Mucosa of rectum (tissue), 2 donors: ENCODE results near the gene SGCA.

Source experiments
- H3K27ac ChIP-seq, 2 donors: one replicate each; pipeline ENCODE4 v1.7.0; 2013; ENCODE audit warnings: inconsistent platforms in 2 of 2, low read depth in 2 of 2, low read length in 2 of 2
- H3K27me3 ChIP-seq, 2 donors: one replicate each; pipeline ENCODE4 v1.7.0; 2013; ENCODE audit warnings: low read length in 2 of 2; ENCODE audit not compliant: control insufficient read depth in 2 of 2, insufficient read depth in 2 of 2
- H3K36me3 ChIP-seq, 2 donors: one replicate each; pipeline ENCODE4 v1.7.0; 2013; ENCODE audit warnings: low read length in 2 of 2; ENCODE audit not compliant: control insufficient read depth in 2 of 2, insufficient read depth in 2 of 2
- H3K4me1 ChIP-seq, 2 donors: one replicate each; pipeline ENCODE4 v1.7.0; 2013; ENCODE audit warnings: low read length in 2 of 2, mild to moderate bottlenecking in 1 of 2; ENCODE audit not compliant: control insufficient read depth in 2 of 2, insufficient read depth in 2 of 2
- H3K4me3 ChIP-seq, 2 donors: one replicate each; pipeline ENCODE4 v1.7.0; 2013; ENCODE audit warnings: low read length in 2 of 2
- H3K9ac ChIP-seq, 2 donors: one replicate each; pipeline ENCODE4 v1.7.0; 2013; ENCODE audit warnings: low read length in 2 of 2, low read depth in 1 of 2, mild to moderate bottlenecking in 1 of 2
- H3K9me3 ChIP-seq, 2 donors: one replicate each; pipeline ENCODE4 v1.7.0; 2013; ENCODE audit warnings: low read length in 2 of 2; ENCODE audit not compliant: control insufficient read depth in 2 of 2
- donor health status: healthy.
- donor health status: Normal muscosa, but diverticular disease.

Gene SGCA

GRCh38 chr17:50194934-50195865 is 29.4 kb downstream of the SGCA start:
- no peak overlapping the region for H3K9ac ChIP-seq
- H3K27me3 ChIP-seq = no peaks in the 10 kb centered on the region
- peaks cover 12 to 31% of the 10 kb centered on the region in 2 donors for H3K36me3 ChIP-seq
- H3K9me3 ChIP-seq = no peaks in the 10 kb centered on the region
- no peak overlapping the region for H3K27ac ChIP-seq
- peaks cover 3 to 10% of the 10 kb centered on the region in 2 donors for H3K4me1 ChIP-seq
- no peak overlapping the region for H3K4me3 ChIP-seq

- Histone ChIP-seq H3K4me3 (no peak overlapping the region), H3K4me1 (peaks cover 11 to 13% of the 10 kb centered on the region in 2 donors), H3K27me3 (peaks cover under 1 to 2% of the 10 kb centered on the region in 2 donors), H3K36me3 (peaks cover 12 to 29% of the 10 kb centered on the region in 2 donors), H3K27ac (no peak overlapping the region), H3K9me3 (no peaks in the 10 kb centered on the region), H3K9ac (no peak overlapping the region)
These were observed 30.2 kb downstream of the SGCA start for GRCh38 chr17:50196036-50196435.

- no peak overlapping the region for H3K27ac ChIP-seq
- H3K9ac ChIP-seq = no peak overlapping the region
- no peaks in the 10 kb centered on the region for H3K9me3 ChIP-seq
- no peak overlapping the region for H3K4me3 ChIP-seq
- H3K4me1 ChIP-seq = peaks cover 11 to 13% of the 10 kb centered on the region in 2 donors
- H3K27me3 ChIP-seq = peaks cover 8% of the 10 kb centered on the region in 2 donors
- peaks cover 12 to 23% of the 10 kb centered on the region in 2 donors for H3K36me3 ChIP-seq
These were observed 31.0 kb downstream of the SGCA start for GRCh38 chr17:50196826-50197225.

- peaks cover 11 to 13% of the 10 kb centered on the region in 2 donors for H3K4me1 ChIP-seq
- no peak overlapping the region for H3K9ac ChIP-seq
- no peak overlapping the region for H3K27ac ChIP-seq
- H3K9me3 ChIP-seq = no peaks in the 10 kb centered on the region
- H3K27me3 ChIP-seq = peaks cover 8 to 19% of the 10 kb centered on the region in 2 donors
- H3K36me3 ChIP-seq = peaks cover 12 to 23% of the 10 kb centered on the region in 2 donors
- H3K4me3 ChIP-seq = no peak overlapping the region
These were observed 32.3 kb downstream of the SGCA start for GRCh38 chr17:50198026-50198669.

GRCh38 chr17:50199211-50199802 is 33.5 kb downstream of the SGCA start:
- H3K4me1 ChIP-seq = peaks cover 11 to 13% of the 10 kb centered on the region in 2 donors
- peak overlapping the region; percentile 68 to 90 for H3K27ac ChIP-seq
- peak overlapping the region in 1 of 2 donors; percentile 53 for H3K9ac ChIP-seq
- no peaks in the 10 kb centered on the region for H3K9me3 ChIP-seq
- H3K4me3 ChIP-seq = peak overlapping the region; percentile 47 to 71
- H3K27me3 ChIP-seq = peaks cover 8 to 25% of the 10 kb centered on the region in 2 donors
- H3K36me3 ChIP-seq = peaks cover 12 to 16% of the 10 kb centered on the region in 2 donors

- H3K27ac ChIP-seq = peak overlapping the region; percentile 85 to 90
- peaks cover 11 to 13% of the 10 kb centered on the region in 2 donors for H3K4me1 ChIP-seq
- H3K9me3 ChIP-seq = no peaks in the 10 kb centered on the region
- peak overlapping the region; percentile 47 to 71 for H3K4me3 ChIP-seq
- peaks cover 12 to 16% of the 10 kb centered on the region in 2 donors for H3K36me3 ChIP-seq
- peak overlapping the region; percentile 52 to 53 for H3K9ac ChIP-seq
- H3K27me3 ChIP-seq = peaks cover 8 to 25% of the 10 kb centered on the region in 2 donors
These were observed 34.1 kb downstream of the SGCA start for GRCh38 chr17:50199803-50200456.

- peak overlapping the region; percentile 85 to 90 for H3K27ac ChIP-seq
- H3K9ac ChIP-seq = peak overlapping the region; percentile 66 to 68
- peaks cover 8 to 30% of the 10 kb centered on the region in 2 donors for H3K27me3 ChIP-seq
- H3K9me3 ChIP-seq = no peaks in the 10 kb centered on the region
- H3K36me3 ChIP-seq = peaks cover 6 to 12% of the 10 kb centered on the region in 2 donors
- peak overlapping the region; percentile 47 to 71 for H3K4me3 ChIP-seq
- peaks cover 11 to 13% of the 10 kb centered on the region in 2 donors for H3K4me1 ChIP-seq
These were observed 34.9 kb downstream of the SGCA start for GRCh38 chr17:50200457-50201275.

- Histone ChIP-seq H3K27ac (peak within 1 kb of the TSS; percentile 85 to 90), H3K4me1 (peaks cover 13% of the 10 kb centered on the region in 2 donors), H3K9me3 (no peaks in the 10 kb centered on the region), H3K4me3 (peak within 1 kb of the TSS; percentile 47 to 71), H3K36me3 (peaks cover 6 to 10% of the 10 kb centered on the region in 2 donors), H3K9ac (peak within 1 kb of the TSS; percentile 66 to 68), H3K27me3 (peaks cover 11 to 30% of the 10 kb centered on the region in 2 donors)
These were observed 35.6 kb downstream of the SGCA start, which contains the start of gene COL1A1 for GRCh38 chr17:50201276-50201854. COL1A1 (minus strand) TSS chr17:50201631; CDS start chr17:50201513, 118 bp downstream.
